Measurements from ENCODE around the gene ISOC2.

Gene ISOC2

DNA sequence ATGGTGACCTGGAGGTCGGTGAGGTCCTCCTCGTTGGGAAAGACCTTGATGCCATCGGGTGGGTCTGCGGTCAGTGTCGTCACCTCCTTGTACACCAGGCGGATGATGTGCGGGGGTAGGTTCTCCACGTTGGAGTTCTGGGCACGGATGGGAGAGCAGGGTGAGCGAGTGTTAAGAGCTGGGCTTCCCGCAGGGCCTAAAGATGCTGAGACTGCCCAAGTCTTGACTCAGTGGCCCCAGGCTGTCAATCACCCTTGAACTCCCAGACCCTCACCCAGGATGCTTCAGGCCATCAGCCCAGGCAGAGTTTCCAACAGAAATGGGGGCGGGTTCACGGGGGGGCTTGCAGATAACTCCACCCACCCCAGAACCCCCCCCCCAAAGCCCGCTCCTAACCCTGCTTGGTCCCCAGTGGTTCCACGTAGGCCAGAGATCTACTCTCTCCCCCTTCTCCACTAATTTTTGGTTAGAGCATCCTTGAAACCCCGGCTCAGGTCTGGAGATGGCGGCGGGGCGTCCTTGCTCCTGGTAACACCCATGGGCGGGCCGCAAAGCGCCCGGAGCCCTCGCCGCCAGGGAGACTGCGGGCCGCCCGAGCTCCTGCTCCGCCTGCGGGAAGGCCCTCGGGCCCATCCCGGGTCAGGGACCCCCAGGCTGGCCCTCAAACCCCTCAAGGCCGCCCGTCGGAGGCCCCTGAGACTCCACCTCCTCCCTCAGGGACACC lies 54.5 kb downstream of the ISOC2 start:
- DNase-seq (ENCODE audit: low spot score): no peak

DNA sequence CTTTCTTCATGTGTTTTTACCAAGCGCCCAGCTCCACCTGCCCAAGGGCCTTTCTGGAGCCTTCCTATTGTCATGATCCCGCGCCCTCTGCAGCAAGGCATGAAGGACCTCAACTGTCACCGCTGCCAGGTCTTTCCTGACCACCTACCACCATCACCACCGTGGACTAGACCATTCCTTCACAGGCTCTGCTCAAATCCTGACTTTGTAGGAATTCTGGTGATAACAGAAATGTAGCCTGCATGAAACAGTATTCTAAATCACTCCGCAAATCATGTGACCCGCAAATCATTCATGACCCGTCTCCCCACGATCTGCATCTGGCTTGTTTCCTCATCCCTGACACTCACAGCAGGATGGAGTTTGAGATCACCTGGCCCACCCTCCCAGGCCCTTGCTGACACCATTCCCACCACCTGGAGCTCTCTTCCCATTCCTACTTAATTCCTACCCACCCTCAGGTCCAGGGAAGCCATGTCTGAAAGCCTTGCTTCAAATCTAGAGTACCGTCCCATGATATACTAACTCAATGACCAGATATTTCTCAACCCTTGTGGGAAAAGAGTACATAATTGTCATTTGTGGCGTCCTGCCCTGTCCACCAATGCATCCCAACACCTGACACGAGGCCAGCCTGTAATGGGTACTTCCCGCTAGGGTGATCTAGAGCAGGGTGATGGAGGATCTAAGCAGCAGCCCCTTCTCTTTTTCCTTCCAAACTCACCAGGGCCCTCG lies 55.2 kb downstream of the ISOC2 start:
- no peak for DNase-seq (ENCODE audit: low spot score)

DNA sequence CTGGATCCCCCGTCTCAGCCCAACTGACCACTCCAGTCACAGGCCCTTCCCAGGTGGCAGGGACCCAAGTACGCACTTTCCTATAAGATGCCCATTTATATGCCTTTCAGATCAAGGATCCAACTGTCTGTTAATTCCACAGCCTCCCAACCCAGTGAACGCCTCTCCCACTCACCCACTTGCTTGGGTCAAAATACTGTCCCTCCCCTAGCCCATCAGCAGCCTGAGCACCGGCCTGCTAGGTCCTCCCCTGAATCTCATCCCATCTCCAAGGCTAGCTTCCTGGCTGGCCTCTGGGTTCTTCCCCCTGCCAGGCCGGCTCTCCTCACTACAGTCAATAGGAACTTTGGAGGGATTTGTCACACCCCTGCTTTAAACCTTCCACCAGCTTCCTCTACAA lies 55.8 kb downstream of the ISOC2 start:
- DNase-seq (ENCODE audit: low spot score): no peak

Measured in cerebellar cortex (tissue), 1 donor.